Nephron (organoid): ENCODE results near the gene PAX5.

Experiments used
- H3K27ac Mint-ChIP-seq, 3 experiments: 2 replicates each; pipeline ENCODE4 v1.8.0; 2020; ENCODE audit warnings: mixed read lengths in 3 of 3, mild to moderate bottlenecking in 2 of 3, moderate library complexity in 1 of 3
- H3K27me3 Mint-ChIP-seq: 2 replicates; pipeline ENCODE4 v1.8.0; 2021; ENCODE audit warnings: low read depth, mild to moderate bottlenecking, moderate library complexity, mixed read lengths
- H3K36me3 Mint-ChIP-seq: 2 replicates; pipeline ENCODE4 v1.8.0; 2020; ENCODE audit warnings: low read depth, mixed read lengths
- H3K4me1 Mint-ChIP-seq: 2 replicates; pipeline ENCODE4 v1.8.0; 2020; ENCODE audit warnings: mixed read lengths
- H3K4me3 Mint-ChIP-seq, 3 experiments: 2 replicates each; pipeline ENCODE4 v1.8.0; 2020; ENCODE audit warnings: mild to moderate bottlenecking in 3 of 3, mixed read lengths in 3 of 3, moderate library complexity in 2 of 3
- H3K9me3 Mint-ChIP-seq: 2 replicates; pipeline ENCODE4 v1.8.0; 2020; ENCODE audit warnings: mixed read lengths
- CTCF ChIP-seq, 3 experiments: fragments of 200-600 bp; sonication (generic); IDR thresholded peaks; one replicate each; pipeline ENCODE4 v1.5.0; 2021; ENCODE audit warnings: antibody characterized with exemption in 3 of 3; ENCODE audit not compliant: unreplicated experiment in 3 of 3

PAX5 gene

GRCh38 chr9:37053684-37054362 is 19.8 kb upstream of the PAX5 start:
- no peaks in the 10 kb centered on the region for H3K36me3 Mint-ChIP-seq
- H3K4me1 Mint-ChIP-seq, result no peaks in the 10 kb centered on the region
- H3K27ac Mint-ChIP-seq, result no peak overlapping the region
- no peak for TF ChIP-seq CTCF (IDR thresholded peaks at IDR 0.05; ENCODE audit: unreplicated experiment in 3 of 3)
- H3K27me3 Mint-ChIP-seq, result peaks cover 95% of the 10 kb centered on the region
- no peaks in the 10 kb centered on the region for H3K9me3 Mint-ChIP-seq
- H3K4me3 Mint-ChIP-seq, result no peak overlapping the region

- H3K9me3 Mint-ChIP-seq, result no peaks in the 10 kb centered on the region
- no peak overlapping the region for H3K4me3 Mint-ChIP-seq
- TF ChIP-seq CTCF (IDR thresholded peaks at IDR 0.05; ENCODE audit: unreplicated experiment in 3 of 3), result no peak
- H3K27me3 Mint-ChIP-seq, result peaks cover 93% of the 10 kb centered on the region
- H3K36me3 Mint-ChIP-seq, result no peaks in the 10 kb centered on the region
- no peaks in the 10 kb centered on the region for H3K4me1 Mint-ChIP-seq
- no peak overlapping the region for H3K27ac Mint-ChIP-seq
Observed at GRCh38 chr9:37046683-37047082, 12.6 kb upstream of the PAX5 start.

GRCh38 chr9:37042421-37042820 is 8.4 kb upstream of the PAX5 start:
- no peaks in the 10 kb centered on the region for H3K9me3 Mint-ChIP-seq
- H3K27me3 Mint-ChIP-seq, result peaks cover 99% of the 10 kb centered on the region
- no peaks in the 10 kb centered on the region for H3K4me1 Mint-ChIP-seq
- no peaks in the 10 kb centered on the region for H3K36me3 Mint-ChIP-seq
- TF ChIP-seq CTCF (IDR thresholded peaks at IDR 0.05; ENCODE audit: unreplicated experiment in 3 of 3), result no peak
- H3K4me3 Mint-ChIP-seq, result no peak overlapping the region
- H3K27ac Mint-ChIP-seq, result no peak overlapping the region

- no peaks in the 10 kb centered on the region for H3K36me3 Mint-ChIP-seq
- no peak for TF ChIP-seq CTCF (IDR thresholded peaks at IDR 0.05; ENCODE audit: unreplicated experiment in 3 of 3)
- H3K4me3 Mint-ChIP-seq, result no peak overlapping the region
- no peaks in the 10 kb centered on the region for H3K9me3 Mint-ChIP-seq
- peaks cover 13% of the 10 kb centered on the region for H3K4me1 Mint-ChIP-seq
- H3K27ac Mint-ChIP-seq, result no peak overlapping the region
- H3K27me3 Mint-ChIP-seq, result peaks cover 99% of the 10 kb centered on the region
Observed at GRCh38 chr9:37040508-37041127, 6.5 kb upstream of the PAX5 start.

- H3K9me3 Mint-ChIP-seq, result no peaks in the 10 kb centered on the region
- no peak overlapping the region for H3K4me3 Mint-ChIP-seq
- H3K27me3 Mint-ChIP-seq, result peaks cover 100% of the 10 kb centered on the region
- H3K4me1 Mint-ChIP-seq, result peaks cover 17% of the 10 kb centered on the region
- no peak for TF ChIP-seq CTCF (IDR thresholded peaks at IDR 0.05; ENCODE audit: unreplicated experiment in 3 of 3)
- H3K27ac Mint-ChIP-seq, result no peak overlapping the region
- no peaks in the 10 kb centered on the region for H3K36me3 Mint-ChIP-seq
Observed at GRCh38 chr9:37038943-37039464, 4.9 kb upstream of the PAX5 start.
